ENCODE measurements around the gene ZHX3.
"Not testable (repeated sequence)": the region's sequence is repeated elsewhere in the genome, so short reads cannot be mapped to it uniquely, and the experiment has no call there.

ZHX3 gene

GRCh38 chr20:41330343-41330720 is 12.8 kb upstream of the ZHX3 start:
- no peak for FAIRE-seq

- no peak for FAIRE-seq
Observed at GRCh38 chr20:41329435-41330342, 12.2 kb upstream of the ZHX3 start.

- FAIRE-seq, result no peak
Observed at GRCh38 chr20:41327178-41327577, 9.6 kb upstream of the ZHX3 start.

GRCh38 chr20:41320976-41321375 is 3.4 kb upstream of the ZHX3 start:
- FAIRE-seq, result no peak

- no peak for FAIRE-seq
Observed at GRCh38 chr20:41320441-41320840, 2.9 kb upstream of the ZHX3 start.

GRCh38 chr20:41318271-41318649 is 729 bp upstream of the ZHX3 start:
- no peak for FAIRE-seq

- no peak for FAIRE-seq
Observed at GRCh38 chr20:41316602-41317545, 657 bp downstream of the ZHX3 start.

- FAIRE-seq, result no peak
Observed at GRCh38 chr20:41316051-41316450, 1.5 kb downstream of the ZHX3 start.

- no peak for FAIRE-seq
Observed at GRCh38 chr20:41314386-41314785, 3.1 kb downstream of the ZHX3 start.

- FAIRE-seq, result not testable (repeated sequence)
Observed at GRCh38 chr20:41312009-41312408, 5.5 kb downstream of the ZHX3 start.

GRCh38 chr20:41309817-41310216 is 7.7 kb downstream of the ZHX3 start:
- no peak for FAIRE-seq

GRCh38 chr20:41308726-41309413 is 8.7 kb downstream of the ZHX3 start:
- FAIRE-seq, result no peak

- FAIRE-seq, result no peak
Observed at GRCh38 chr20:41308290-41308711, 9.2 kb downstream of the ZHX3 start.

- no peak for FAIRE-seq
Observed at GRCh38 chr20:41307021-41307420, 10.5 kb downstream of the ZHX3 start.

- FAIRE-seq, result no peak
Observed at GRCh38 chr20:41306061-41306727, 11.3 kb downstream of the ZHX3 start.

GRCh38 chr20:41304424-41305079 is 13.0 kb downstream of the ZHX3 start:
- FAIRE-seq, result no peak

- FAIRE-seq, result no peak
Observed at GRCh38 chr20:41304002-41304401, 13.5 kb downstream of the ZHX3 start.

GRCh38 chr20:41300886-41301285 is 16.6 kb downstream of the ZHX3 start:
- FAIRE-seq, result no peak

- FAIRE-seq, result no peak
Observed at GRCh38 chr20:41300383-41300782, 17.1 kb downstream of the ZHX3 start.

GRCh38 chr20:41299899-41300298 is 17.6 kb downstream of the ZHX3 start:
- FAIRE-seq, result no peak

- FAIRE-seq, result no peak
Observed at GRCh38 chr20:41293269-41294037, 24.1 kb downstream of the ZHX3 start.
